ENCODE results near the gene PACS2. TPM values are rescaled to one million over a fixed set of nuclear protein-coding genes. Genes with fewer than 3 reads are reported as not detected.

The PACS2 gene
- total and polyA plus RNA-seq, 2 of the 8 experiments (the other 6 are each of a cell fraction or from before 2014, with no cell fraction given): 38.0 to 62.8 TPM

DNA sequence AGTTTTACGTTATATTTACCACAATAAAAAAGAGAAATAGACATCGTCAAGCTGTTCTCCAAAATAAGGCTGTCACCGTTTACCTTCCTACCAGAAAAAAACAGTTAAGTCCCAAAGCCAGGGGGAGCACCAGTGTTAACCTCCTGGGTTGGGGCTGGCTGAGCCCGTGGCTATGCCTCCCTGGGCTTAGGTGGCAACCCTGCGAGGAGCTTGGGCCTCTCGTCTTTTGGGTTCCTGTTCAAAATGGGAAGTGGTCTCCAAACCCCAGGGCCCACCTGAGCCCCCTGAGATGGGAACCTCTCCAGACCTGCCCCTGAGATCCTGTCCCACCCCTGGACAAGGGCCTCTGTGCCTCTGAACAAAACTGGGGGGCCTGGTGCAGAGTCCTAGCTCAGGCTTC, 22.9 kb downstream of the PACS2 start (continued):
- TF ChIP-seq, protein P1, sequence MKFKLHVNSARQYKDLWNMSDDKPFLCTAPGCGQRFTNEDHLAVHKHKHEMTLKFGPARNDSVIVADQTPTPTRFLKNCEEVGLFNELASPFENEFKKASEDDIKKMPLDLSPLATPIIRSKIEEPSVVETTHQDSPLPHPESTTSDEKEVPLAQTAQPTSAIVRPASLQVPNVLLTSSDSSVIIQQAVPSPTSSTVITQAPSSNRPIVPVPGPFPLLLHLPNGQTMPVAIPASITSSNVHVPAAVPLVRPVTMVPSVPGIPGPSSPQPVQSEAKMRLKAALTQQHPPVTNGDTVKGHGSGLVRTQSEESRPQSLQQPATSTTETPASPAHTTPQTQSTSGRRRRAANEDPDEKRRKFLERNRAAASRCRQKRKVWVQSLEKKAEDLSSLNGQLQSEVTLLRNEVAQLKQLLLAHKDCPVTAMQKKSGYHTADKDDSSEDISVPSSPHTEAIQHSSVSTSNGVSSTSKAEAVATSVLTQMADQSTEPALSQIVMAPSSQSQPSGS (IDR thresholded peaks at IDR 0.05; ENCODE audit: low read length): no peak
- TF ChIP-seq SIN3A (conservative IDR thresholded peaks at IDR 0.05 in 1 of 2, IDR thresholded peaks at IDR 0.05 in 1 of 2; ENCODE audit: low read depth in 1 of 2, low read length in 2 of 2): no peak
- no peak for TF ChIP-seq TEAD4 (IDR thresholded peaks at IDR 0.05; ENCODE audit: low read depth, low read length)
- TF ChIP-seq SRF (IDR thresholded peaks at IDR 0.05; ENCODE audit: low read depth, low read length): no peak

Measured in H1 (cell line).